Measurements from ENCODE around the gene OR8J3.
"Not testable (repeated sequence)": the region's sequence is repeated elsewhere in the genome, so short reads cannot be mapped to it uniquely, and the experiment has no call there.

Gene OR8J3

DNA sequence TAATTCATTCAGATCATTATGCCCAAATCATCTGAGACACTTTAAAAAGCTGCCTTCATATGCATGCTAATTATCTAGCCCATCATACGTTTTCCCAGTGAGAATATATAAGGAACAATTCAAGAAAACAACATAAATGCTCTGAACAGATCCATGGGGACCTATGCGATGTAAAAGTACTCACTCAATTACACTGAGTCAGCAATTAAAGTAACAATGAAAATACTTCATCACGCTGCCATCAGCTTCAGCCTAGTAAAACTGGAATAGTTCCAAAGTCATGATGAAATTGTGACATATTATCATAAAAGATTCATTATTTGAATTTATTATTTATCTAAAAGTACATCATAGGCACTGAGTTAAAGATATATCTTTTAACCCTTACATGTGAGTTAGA, 23.8 kb upstream of the OR8J3 start:
- Histone ChIP-seq H3K36me3 (no peaks in the 10 kb centered on the region), H3K27me3 (ENCODE audit: insufficient read depth, low read depth, severe bottlenecking) (peaks cover 8% of the 10 kb centered on the region), H3K9me3 (ENCODE audit: severe bottlenecking) (no peaks in the 10 kb centered on the region), H3K4me3 (ENCODE audit: low read depth, low read length) (no peak overlapping the region), H3K27ac (no peak overlapping the region)
- TF ChIP-seq, protein P1, sequence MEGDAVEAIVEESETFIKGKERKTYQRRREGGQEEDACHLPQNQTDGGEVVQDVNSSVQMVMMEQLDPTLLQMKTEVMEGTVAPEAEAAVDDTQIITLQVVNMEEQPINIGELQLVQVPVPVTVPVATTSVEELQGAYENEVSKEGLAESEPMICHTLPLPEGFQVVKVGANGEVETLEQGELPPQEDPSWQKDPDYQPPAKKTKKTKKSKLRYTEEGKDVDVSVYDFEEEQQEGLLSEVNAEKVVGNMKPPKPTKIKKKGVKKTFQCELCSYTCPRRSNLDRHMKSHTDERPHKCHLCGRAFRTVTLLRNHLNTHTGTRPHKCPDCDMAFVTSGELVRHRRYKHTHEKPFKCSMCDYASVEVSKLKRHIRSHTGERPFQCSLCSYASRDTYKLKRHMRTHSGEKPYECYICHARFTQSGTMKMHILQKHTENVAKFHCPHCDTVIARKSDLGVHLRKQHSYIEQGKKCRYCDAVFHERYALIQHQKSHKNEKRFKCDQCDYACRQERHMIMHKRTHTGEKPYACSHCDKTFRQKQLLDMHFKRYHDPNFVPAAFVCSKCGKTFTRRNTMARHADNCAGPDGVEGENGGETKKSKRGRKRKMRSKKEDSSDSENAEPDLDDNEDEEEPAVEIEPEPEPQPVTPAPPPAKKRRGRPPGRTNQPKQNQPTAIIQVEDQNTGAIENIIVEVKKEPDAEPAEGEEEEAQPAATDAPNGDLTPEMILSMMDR (IDR thresholded peaks at IDR 0.05; ENCODE audit: low read depth, low read length) = no peak
- no peak for DNase-seq

DNA sequence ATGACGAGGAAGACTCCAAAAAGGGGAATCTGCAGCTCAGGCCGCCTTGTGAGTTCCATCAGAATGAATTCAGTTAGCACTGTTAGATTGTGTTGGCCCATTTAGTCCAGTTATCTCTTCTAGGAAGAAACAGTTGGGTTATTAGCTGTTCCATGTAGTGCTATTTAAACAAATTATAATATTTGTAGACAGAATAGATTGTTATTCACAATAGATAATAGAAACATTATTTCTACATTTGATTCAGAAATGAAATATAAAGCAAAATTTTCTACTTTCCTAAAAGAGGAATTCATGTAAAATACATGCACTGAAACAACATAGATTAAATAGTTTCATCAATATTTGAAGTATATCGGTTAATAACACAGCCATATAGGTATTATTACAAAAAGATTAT, 20.2 kb upstream of the OR8J3 start, which contains the start of gene OR8K5:
Gene OR8K5 (minus strand): TSS at position 101 of the 400 bp plus-strand sequence. CDS start 0 bp downstream, at position 101.
- Histone ChIP-seq H3K9me3 (ENCODE audit: severe bottlenecking) (no peaks in the 10 kb centered on the region), H3K27ac (no peak within 1 kb of the TSS), H3K27me3 (ENCODE audit: insufficient read depth, low read depth, severe bottlenecking) (peaks cover 11% of the 10 kb centered on the region), H3K4me3 (ENCODE audit: low read depth, low read length) (no peak within 1 kb of the TSS), H3K36me3 (no peaks in the 10 kb centered on the region)
- DNase-seq = no peak
- TF ChIP-seq, protein P1 (IDR thresholded peaks at IDR 0.05; ENCODE audit: low read depth, low read length) = no peak

DNA sequence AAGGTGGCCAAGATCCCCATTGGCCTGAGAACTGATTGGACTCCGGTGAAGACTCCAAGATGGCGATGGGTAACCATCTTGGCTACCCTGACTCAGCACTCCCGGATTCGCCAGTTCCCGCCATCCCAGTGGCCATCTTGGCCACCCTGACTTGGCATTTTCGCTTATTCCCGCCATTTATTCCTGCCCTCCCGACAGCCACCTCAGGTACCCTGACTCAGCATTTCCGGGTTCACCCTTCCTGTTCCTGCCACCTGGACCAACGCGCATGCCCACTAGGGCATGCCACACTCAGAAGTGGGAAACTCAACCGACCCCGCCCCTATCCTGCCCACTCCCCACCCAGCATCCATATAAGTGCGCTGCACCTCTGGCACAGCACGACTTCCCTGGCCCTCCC, 12.3 kb upstream of the OR8J3 start:
- Histone ChIP-seq H3K9me3 (ENCODE audit: severe bottlenecking) (no peaks in the 10 kb centered on the region), H3K36me3 (no peaks in the 10 kb centered on the region), H3K27ac (no peak overlapping the region), H3K27me3 (ENCODE audit: insufficient read depth, low read depth, severe bottlenecking) (peaks cover 23% of the 10 kb centered on the region), H3K4me3 (ENCODE audit: low read depth, low read length) (no peak overlapping the region)
- DNase-seq = no peak
- TF ChIP-seq, protein P1 (IDR thresholded peaks at IDR 0.05; ENCODE audit: low read depth, low read length) = no peak

DNA sequence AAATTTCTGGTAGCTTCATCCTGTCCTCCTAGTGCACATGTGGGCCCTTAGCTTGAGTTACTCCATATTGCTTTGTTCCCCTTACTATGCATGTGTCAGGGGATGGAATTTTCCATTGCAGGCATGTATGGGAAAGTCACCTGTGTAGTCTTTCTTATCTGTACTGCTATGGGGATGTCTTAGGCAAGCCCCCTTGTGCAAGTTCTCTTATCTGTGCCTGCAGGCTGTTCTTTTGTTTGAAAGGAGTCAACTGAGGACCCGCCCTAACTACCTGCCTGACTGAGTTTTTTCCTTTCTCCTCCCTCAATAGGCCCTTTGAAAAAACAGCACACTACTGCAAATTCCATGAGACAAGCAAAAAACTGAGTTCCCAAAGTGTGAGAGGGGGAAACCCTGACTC, 11.4 kb upstream of the OR8J3 start:
- DNase-seq = no peak
- H3K36me3 ChIP-seq = no peaks in the 10 kb centered on the region
- no peak overlapping the region for H3K27ac ChIP-seq
- no peak overlapping the region for H3K4me3 ChIP-seq (ENCODE audit: low read depth, low read length)
- TF ChIP-seq, protein P1 (IDR thresholded peaks at IDR 0.05; ENCODE audit: low read depth, low read length) = no peak
- no peaks in the 10 kb centered on the region for H3K9me3 ChIP-seq (ENCODE audit: severe bottlenecking)
- peaks cover 21% of the 10 kb centered on the region for H3K27me3 ChIP-seq (ENCODE audit: insufficient read depth, low read depth, severe bottlenecking)

DNA sequence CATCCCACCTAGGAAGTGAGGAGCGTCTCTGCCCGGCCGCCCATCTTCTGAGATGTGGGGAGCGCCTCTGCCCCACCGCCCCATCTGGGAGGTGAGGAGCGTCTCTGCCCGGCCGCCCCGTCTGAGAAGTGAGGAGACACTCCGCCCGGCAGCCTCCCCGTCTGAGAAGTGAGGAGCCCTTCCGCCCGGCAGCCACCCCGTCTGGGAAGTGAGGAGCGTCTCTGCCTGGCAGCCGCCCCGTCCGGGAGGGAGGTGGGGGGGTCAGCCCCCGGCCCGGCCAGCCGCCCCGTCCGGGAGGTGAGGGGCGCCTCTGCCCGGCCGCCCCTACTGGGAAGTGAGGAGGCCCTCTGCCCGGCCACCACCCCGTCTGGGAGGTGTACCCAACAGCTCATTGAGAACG, 3.7 kb upstream of the OR8J3 start:
- H3K27me3 ChIP-seq (ENCODE audit: insufficient read depth, low read depth, severe bottlenecking) = peaks cover 37% of the 10 kb centered on the region
- H3K9me3 ChIP-seq (ENCODE audit: severe bottlenecking); DNase-seq; H3K4me3 ChIP-seq (ENCODE audit: low read depth, low read length); H3K36me3 ChIP-seq; H3K27ac ChIP-seq: not testable (repeated sequence)

DNA sequence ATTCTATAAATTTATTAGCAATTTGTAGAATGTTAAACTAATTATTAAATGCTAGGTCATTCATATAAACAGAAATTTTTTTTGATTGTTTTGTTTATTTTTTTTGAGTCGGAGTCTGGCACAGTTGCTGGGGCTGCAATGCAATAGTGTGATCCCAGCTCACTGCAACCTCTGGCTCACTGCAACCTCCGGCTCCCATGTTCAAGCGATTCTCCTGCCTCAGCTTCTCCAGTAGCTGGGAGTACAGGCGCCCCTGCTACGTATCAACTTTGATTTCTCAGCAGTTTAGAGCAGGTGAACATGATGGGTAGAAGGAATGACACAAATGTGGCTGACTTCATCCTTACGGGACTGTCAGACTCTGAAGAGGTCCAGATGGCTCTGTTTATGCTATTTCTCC, 17.9 kb downstream of the OR8J3 start, which contains the start of gene OR8H3:
Gene OR8H3 (plus strand): TSS at position 301 of the 400 bp plus-strand sequence. CDS start 0 bp downstream, at position 301.
- H3K36me3 ChIP-seq = no peaks in the 10 kb centered on the region

More for the DNA sequence above, 17.9 kb downstream of the OR8J3 start, which contains the start of gene OR8H3:
- Histone ChIP-seq H3K27me3 (ENCODE audit: insufficient read depth, low read depth, severe bottlenecking) (peaks cover 4% of the 10 kb centered on the region), H3K9me3 (ENCODE audit: severe bottlenecking) (no peaks in the 10 kb centered on the region), H3K4me3 (ENCODE audit: low read depth, low read length) (no peak within 1 kb of the TSS), H3K27ac (no peak within 1 kb of the TSS)
- TF ChIP-seq, protein P1 (IDR thresholded peaks at IDR 0.05; ENCODE audit: low read depth, low read length) = no peak
- DNase-seq = no peak

All from WERI-Rb-1 (cell line).